H9 (cell line): ENCODE measurements around the gene RAB31. TPM values are rescaled to one million over a fixed set of nuclear protein-coding genes. Genes with fewer than 3 reads are reported as not detected.

Experiments
- DNase-seq: peaks from one replicate; pipeline ENCODE4 v3.0.0-alpha.2; 2017
- H2AFZ ChIP-seq: one replicate; pipeline ENCODE4 v1.6.1; 2013; ENCODE audit warnings: mild to moderate bottlenecking, low read length, control low read depth, moderate library complexity
- H2AK5ac ChIP-seq: 2 replicates; pipeline ENCODE4 v1.6.1; 2013; ENCODE audit warnings: low read length, control low read depth, mixed read lengths; ENCODE audit not compliant: insufficient read length
- H2BK120ac ChIP-seq: one replicate; pipeline ENCODE4 v1.6.1; 2013; ENCODE audit warnings: low read depth, mild to moderate bottlenecking, low read length, control low read depth, inconsistent platforms; ENCODE audit not compliant: poor library complexity, severe bottlenecking
- H2BK12ac ChIP-seq: 2 replicates; pipeline ENCODE4 v1.6.1; 2013; ENCODE audit warnings: low read length, control low read depth, mixed read lengths, low read depth; ENCODE audit not compliant: insufficient read length
- H2BK15ac ChIP-seq: 2 replicates; pipeline ENCODE4 v1.6.1; 2013; ENCODE audit warnings: low read depth, low read length, control low read depth
- H2BK20ac ChIP-seq: one replicate; pipeline ENCODE4 v1.6.1; 2013; ENCODE audit warnings: low read depth, mild to moderate bottlenecking, low read length, control low read depth, inconsistent platforms; ENCODE audit not compliant: poor library complexity, severe bottlenecking
- H2BK5ac ChIP-seq: 2 replicates; pipeline ENCODE4 v1.6.1; 2013; ENCODE audit warnings: low read length, control low read depth, mixed read lengths; ENCODE audit not compliant: insufficient read length
- H3K14ac ChIP-seq: 2 replicates; pipeline ENCODE4 v1.6.1; 2013; ENCODE audit warnings: low read length, control low read depth; ENCODE audit not compliant: insufficient read depth
- H3K18ac ChIP-seq: 2 replicates; pipeline ENCODE4 v1.6.1; 2013; ENCODE audit warnings: low read depth, mild to moderate bottlenecking, mixed read lengths, low read length, control low read depth; ENCODE audit not compliant: insufficient read length
- H3K23ac ChIP-seq: 2 replicates; pipeline ENCODE4 v1.6.1; 2013; ENCODE audit warnings: low read length, control low read depth, mixed read lengths, low read depth; ENCODE audit not compliant: insufficient read length
- H3K23me2 ChIP-seq: 2 replicates; pipeline ENCODE4 v1.6.1; 2013; ENCODE audit warnings: low read depth, mild to moderate bottlenecking, mixed read lengths, low read length, control low read depth; ENCODE audit not compliant: insufficient read length, poor library complexity, severe bottlenecking
- H3K27ac ChIP-seq: 2 replicates; pipeline ENCODE4 v1.5.1; 2013; ENCODE audit warnings: low read length, control low read depth, mixed read lengths, low read depth; ENCODE audit not compliant: insufficient read length
- H3K27me3 ChIP-seq: 2 replicates; pipeline ENCODE4 v1.6.1; 2013; ENCODE audit warnings: low read length, control low read depth, inconsistent platforms; ENCODE audit not compliant: insufficient read depth
- H3K4ac ChIP-seq: 2 replicates; pipeline ENCODE4 v1.6.1; 2013; ENCODE audit warnings: low read depth, mild to moderate bottlenecking, control low read depth, inconsistent platforms, low read length, moderate library complexity
- H3K4me1 ChIP-seq: 2 replicates; pipeline ENCODE4 v1.6.1; 2013; ENCODE audit warnings: low read length, control low read depth, inconsistent platforms; ENCODE audit not compliant: insufficient read depth
- H3K4me2 ChIP-seq: 2 replicates; pipeline ENCODE4 v1.6.1; 2013; ENCODE audit warnings: low read length, control low read depth, mixed read lengths; ENCODE audit not compliant: insufficient read length, insufficient read depth
- H3K56ac ChIP-seq: 2 replicates; pipeline ENCODE4 v1.6.1; 2013; ENCODE audit warnings: low read depth, mild to moderate bottlenecking, mixed read lengths, low read length, control low read depth; ENCODE audit not compliant: insufficient read length
- H3K79me1 ChIP-seq: 2 replicates; pipeline ENCODE4 v1.6.1; 2013; ENCODE audit warnings: low read depth, mild to moderate bottlenecking, moderate library complexity, low read length, control low read depth, inconsistent platforms; ENCODE audit not compliant: insufficient read depth, poor library complexity, severe bottlenecking
- H3K79me2 ChIP-seq: 2 replicates; pipeline ENCODE4 v1.6.1; 2013; ENCODE audit warnings: low read length, control low read depth, inconsistent platforms; ENCODE audit not compliant: insufficient read depth
- H3K9ac ChIP-seq: 2 replicates; pipeline ENCODE4 v1.6.1; 2013; ENCODE audit warnings: low read length, control low read depth, mixed read lengths; ENCODE audit not compliant: insufficient read length; ENCODE audit errors: extremely low read depth
- H3K9me3 ChIP-seq: one replicate; pipeline ENCODE4 v1.6.1; 2013; ENCODE audit warnings: low read depth, low read length, inconsistent platforms; ENCODE audit not compliant: control insufficient read depth
- H3T11ph ChIP-seq: one replicate; pipeline ENCODE4 v1.6.1; 2013; ENCODE audit warnings: mild to moderate bottlenecking, low read length, control low read depth, inconsistent platforms
- H4K20me1 ChIP-seq: one replicate; pipeline ENCODE4 v1.6.1; 2013; ENCODE audit not compliant: control insufficient read depth, insufficient read length, insufficient read depth
- H4K5ac ChIP-seq: 2 replicates; pipeline ENCODE4 v1.6.1; 2013; ENCODE audit warnings: low read depth, mild to moderate bottlenecking, mixed read lengths, low read length, control low read depth; ENCODE audit not compliant: insufficient read length
- H4K8ac ChIP-seq: replicated peaks from 2 replicates; pipeline ENCODE4 v1.6.1; 2013; ENCODE audit warnings: low read length, control low read depth, mixed read lengths, low read depth; ENCODE audit not compliant: insufficient read length
- H4K91ac ChIP-seq: 2 replicates; pipeline ENCODE4 v1.6.1; 2013; ENCODE audit warnings: low read depth, mild to moderate bottlenecking, moderate library complexity, mixed read lengths, low read length, control low read depth; ENCODE audit not compliant: insufficient read length
- H3K27ac Mint-ChIP-seq, 3 experiments: 2 replicates in 2 of 3; 3 replicates in 1 of 3; pipeline ENCODE4 v1.8.0; 2020 to 2021; ENCODE audit warnings: mixed read lengths in 3 of 3, mild to moderate bottlenecking in 1 of 3, moderate library complexity in 1 of 3
- H3K27me3 Mint-ChIP-seq: 2 replicates; pipeline ENCODE4 v1.8.0; 2021; ENCODE audit warnings: low read depth, mild to moderate bottlenecking, moderate library complexity, mixed read lengths
- H3K36me3 Mint-ChIP-seq, 3 experiments: 2 replicates in 2 of 3; 3 replicates in 1 of 3; pipeline ENCODE4 v1.8.0; 2020 to 2021; ENCODE audit warnings: low read depth in 3 of 3, mixed read lengths in 3 of 3; ENCODE audit not compliant: insufficient read depth in 1 of 3
- H3K4me1 Mint-ChIP-seq, 2 experiments: 2 replicates each; pipeline ENCODE4 v1.8.0; 2020; ENCODE audit warnings: mixed read lengths in 2 of 2
- H3K4me3 Mint-ChIP-seq, 2 experiments: 2 replicates in 1 of 2; 3 replicates in 1 of 2; pipeline ENCODE4 v1.8.0; 2020 to 2021; ENCODE audit warnings: mild to moderate bottlenecking in 2 of 2, mixed read lengths in 2 of 2, moderate library complexity in 1 of 2
- H3K9me3 Mint-ChIP-seq, 2 experiments: 2 replicates in 1 of 2; 3 replicates in 1 of 2; pipeline ENCODE4 v1.8.0; 2020; ENCODE audit warnings: mild to moderate bottlenecking in 2 of 2, mixed read lengths in 2 of 2, moderate library complexity in 1 of 2
- WGBS: extraction: QIAGEN DNeasy Blood & Tissue Kit; methylation state at CpG from one replicate; pipeline ENCODE4 v1.1.7; 2013; ENCODE audit warnings: missing lambda C conversion rate, low lambda C conversion rate, mixed read lengths; ENCODE audit not compliant: insufficient read length; ENCODE audit errors: extremely low coverage; 5-methylcytosine and 5-hydroxymethylcytosine counted together
- total RNA-seq: library from RNA; stranded (reverse); gene quantifications from 2 replicates; pipeline ENCODE4 v1.2.1, GENCODE V29; 2021
- TF ChIP-seq, protein P1 (sequence below): fragments of 200-600 bp; sonication (generic); conservative IDR thresholded peaks from 3 replicates; pipeline ENCODE4 v1.8.0; 2021; ENCODE audit warnings: antibody characterized with exemption, mild to moderate bottlenecking

RAB31 gene
- total RNA-seq, 1 experiment from 2014 or later = 22.4 TPM

- Histone ChIP-seq H3T11ph (no peak overlapping the region), H3K4me1 (peaks cover 10% of the 10 kb centered on the region; the same call in 1 of the 2 replicates), H2BK120ac (no peak overlapping the region), H3K9me3 (no peaks in the 10 kb centered on the region), H3K14ac (no peak overlapping the region), H4K20me1 (no peaks in the 10 kb centered on the region), H2BK5ac (no peak overlapping the region), H2BK20ac (no peak overlapping the region), H4K91ac (no peak overlapping the region), H2BK15ac (no peak overlapping the region), H3K4ac (no peak overlapping the region), H3K27me3 (no peaks in the 10 kb centered on the region), H3K27ac (no peak overlapping the region), H2AK5ac (no peak overlapping the region), H4K5ac (no peak overlapping the region), H3K79me1 (no peaks in the 10 kb centered on the region), H2BK12ac (no peak overlapping the region), H3K23ac (no peak overlapping the region), H4K8ac (no peak overlapping the region), H3K4me2 (no peak overlapping the region), H2AFZ (no peak overlapping the region), H3K56ac (no peak overlapping the region), H3K18ac (no peak overlapping the region), H3K23me2 (no peaks in the 10 kb centered on the region), H3K79me2 (no peaks in the 10 kb centered on the region), H3K9ac (no peak overlapping the region)
- TF ChIP-seq, protein P1, sequence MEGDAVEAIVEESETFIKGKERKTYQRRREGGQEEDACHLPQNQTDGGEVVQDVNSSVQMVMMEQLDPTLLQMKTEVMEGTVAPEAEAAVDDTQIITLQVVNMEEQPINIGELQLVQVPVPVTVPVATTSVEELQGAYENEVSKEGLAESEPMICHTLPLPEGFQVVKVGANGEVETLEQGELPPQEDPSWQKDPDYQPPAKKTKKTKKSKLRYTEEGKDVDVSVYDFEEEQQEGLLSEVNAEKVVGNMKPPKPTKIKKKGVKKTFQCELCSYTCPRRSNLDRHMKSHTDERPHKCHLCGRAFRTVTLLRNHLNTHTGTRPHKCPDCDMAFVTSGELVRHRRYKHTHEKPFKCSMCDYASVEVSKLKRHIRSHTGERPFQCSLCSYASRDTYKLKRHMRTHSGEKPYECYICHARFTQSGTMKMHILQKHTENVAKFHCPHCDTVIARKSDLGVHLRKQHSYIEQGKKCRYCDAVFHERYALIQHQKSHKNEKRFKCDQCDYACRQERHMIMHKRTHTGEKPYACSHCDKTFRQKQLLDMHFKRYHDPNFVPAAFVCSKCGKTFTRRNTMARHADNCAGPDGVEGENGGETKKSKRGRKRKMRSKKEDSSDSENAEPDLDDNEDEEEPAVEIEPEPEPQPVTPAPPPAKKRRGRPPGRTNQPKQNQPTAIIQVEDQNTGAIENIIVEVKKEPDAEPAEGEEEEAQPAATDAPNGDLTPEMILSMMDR = no peak
- DNase-seq = no peak
- peaks cover 6 to 8% of the 10 kb centered on the region in 2 experiments for H3K9me3 Mint-ChIP-seq
- H3K27ac Mint-ChIP-seq = no peak overlapping the region
- H3K4me1 Mint-ChIP-seq = peaks cover 31 to 33% of the 10 kb centered on the region in 2 experiments
- WGBS = no CpG with 5 or more reads among the region's 6 CpGs
- H3K27me3 Mint-ChIP-seq = no peaks in the 10 kb centered on the region
- no peak overlapping the region for H3K4me3 Mint-ChIP-seq
- H3K36me3 Mint-ChIP-seq = peaks cover 0 to 11% (median under 1%) of the 10 kb centered on the region in 3 experiments; a peak in 4 of 7 replicates
Measured at GRCh38 chr18:9871244-9871746, 163.2 kb downstream of the RAB31 start.
